ENCODE data around the gene OR2V2.
A peak's percentile ranks its signal among the peaks of the same experiment; 100 is the strongest.

- TF ChIP-seq POLR2A (IDR thresholded peaks at IDR 0.05) (no peak), CTCF (IDR thresholded peaks at IDR 0.05) (peak; percentile 73 to 93 (median 89))
Measured at GRCh38 chr5:181159286-181160151, 12.1 kb downstream of the OR2V2 start.

Data from right lobe of liver (tissue), 4 donors.